Suprapubic skin (tissue), 4 donors: Measurements from ENCODE around the gene VRTN.

ENCODE experiments used
- CTCF ChIP-seq, 2 donors: fragments of 200-600 bp in 1 of 2; fragments of 450-650 bp in 1 of 2; sonication (generic) in 1 of 2; IDR thresholded peaks; one replicate each; pipeline ENCODE4 v1.5.1; 2016 to 2019; ENCODE audit warnings: antibody characterized with exemption in 2 of 2, mild to moderate bottlenecking in 1 of 2, moderate library complexity in 1 of 2
- POLR2A ChIP-seq, 2 donors: fragments of 450-650 bp; IDR thresholded peaks; one replicate each; pipeline ENCODE4 v1.6.1; 2017; ENCODE audit warnings: antibody characterized with exemption in 2 of 2, mild to moderate bottlenecking in 2 of 2, moderate library complexity in 2 of 2
- POLR2AphosphoS5 ChIP-seq, 3 donors: sonication (generic); formaldehyde crosslinking; IDR thresholded peaks; one replicate each; pipeline ENCODE4 v1.6.1; 2017; ENCODE audit warnings: antibody characterized with exemption in 3 of 3

GRCh38 chr14:74402401-74403251, 54.4 kb downstream of the VRTN start:
- TF ChIP-seq POLR2AphosphoS5 (IDR thresholded peaks at IDR 0.05) (no peak), POLR2A (IDR thresholded peaks at IDR 0.05) (no peak), CTCF (IDR thresholded peaks at IDR 0.05) (no peak)
